ENCODE results near the gene SCFD1.

- no peak for TF ChIP-seq POLR2A (IDR thresholded peaks at IDR 0.05)
- no peak for TF ChIP-seq CTCF (IDR thresholded peaks at IDR 0.05 in 4 of 5, conservative IDR thresholded peaks at IDR 0.05 in 1 of 5)
Observed at GRCh38 chr14:30725763-30726162, 103.6 kb downstream of the SCFD1 start.

All from gastrocnemius medialis (tissue), 4 donors.